G401.6 (cell line): ENCODE data around the gene TSPAN4.

Source experiments
- FAIRE-seq: peaks from 2 replicates; lab custom pipeline; 2012; peaks lifted over from hg19 to GRCh38; lab: Jason Lieb, UNC

TSPAN4 gene

GRCh38 chr11:889257-889656 lies 46.6 kb downstream of the TSPAN4 start:
- FAIRE-seq: no peak

DNA sequence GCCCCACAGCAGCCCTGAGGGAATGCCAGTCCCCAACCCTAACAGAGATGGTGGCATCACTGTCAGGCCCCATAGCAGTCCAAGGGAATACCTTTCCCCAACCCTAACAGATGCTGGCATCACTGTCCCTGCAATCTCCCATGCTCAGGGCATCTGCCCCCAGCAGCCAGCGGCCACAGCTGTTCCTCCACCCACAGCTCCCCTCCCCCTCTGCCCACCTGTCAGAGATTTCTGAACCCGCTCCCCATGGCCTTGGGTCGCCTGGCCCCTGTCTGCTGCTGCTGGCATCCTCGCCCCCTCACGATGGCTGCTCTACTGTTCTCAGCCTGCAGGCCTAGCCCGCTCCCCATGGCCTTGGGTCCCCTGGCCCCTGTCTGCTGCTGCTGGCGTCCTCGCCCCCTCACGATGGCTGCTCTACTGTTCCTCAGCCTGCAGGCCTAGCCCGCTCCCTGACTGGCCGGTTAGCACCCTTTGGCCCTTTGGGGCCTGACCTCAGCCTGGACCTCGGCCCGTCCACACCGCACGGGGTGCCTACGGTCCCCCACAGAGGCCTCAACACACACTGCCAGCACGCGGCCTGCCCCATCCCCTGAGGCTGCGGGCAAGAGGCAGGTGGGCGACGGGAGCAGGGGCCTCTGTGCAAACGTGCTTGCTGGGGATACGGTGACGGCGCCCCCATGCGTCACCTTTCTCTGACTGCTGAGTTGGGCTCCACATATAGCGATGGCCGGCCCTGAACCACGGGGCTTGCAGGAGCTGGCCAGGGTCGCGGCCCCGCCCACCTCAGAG lies 47.2 kb downstream of the TSPAN4 start:
- FAIRE-seq: no peak

- FAIRE-seq: no peak
Observed at GRCh38 chr11:890794-891540, 48.3 kb downstream of the TSPAN4 start.

DNA sequence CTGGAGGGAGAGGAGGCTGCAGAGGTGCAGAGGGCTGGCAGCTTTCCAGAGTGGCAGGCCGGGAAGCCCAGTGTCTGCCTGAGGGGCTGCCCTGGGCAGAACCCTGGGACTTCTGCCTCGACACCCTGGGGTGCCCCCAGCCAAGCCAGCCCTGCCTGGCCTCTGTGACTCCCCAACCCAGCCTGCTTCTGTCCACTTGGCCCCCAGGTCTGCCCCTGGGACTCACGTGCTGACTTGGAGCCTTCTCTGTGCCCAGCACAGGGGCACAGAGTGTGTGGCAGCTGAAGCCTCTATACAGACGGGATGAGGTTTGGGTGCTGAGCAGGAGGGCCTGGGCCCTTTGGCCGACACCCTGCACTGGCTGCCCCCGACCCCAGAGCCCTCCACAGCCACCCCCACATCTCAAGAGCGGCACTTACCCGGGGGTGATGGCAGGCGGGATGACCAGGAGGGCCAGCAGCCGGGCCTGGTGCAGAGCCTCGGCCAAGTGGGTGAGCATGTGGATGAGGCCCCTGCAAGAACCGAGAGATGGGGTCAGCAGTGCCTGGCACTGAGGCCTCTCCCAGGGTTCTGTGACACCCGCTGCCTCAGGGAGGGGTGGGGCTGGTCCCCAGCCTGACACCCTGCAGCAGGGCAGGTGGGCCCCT lies 50.5 kb downstream of the TSPAN4 start:
- FAIRE-seq: no peak

- FAIRE-seq: no peak
Observed at GRCh38 chr11:894575-895201, 52.0 kb downstream of the TSPAN4 start.

DNA sequence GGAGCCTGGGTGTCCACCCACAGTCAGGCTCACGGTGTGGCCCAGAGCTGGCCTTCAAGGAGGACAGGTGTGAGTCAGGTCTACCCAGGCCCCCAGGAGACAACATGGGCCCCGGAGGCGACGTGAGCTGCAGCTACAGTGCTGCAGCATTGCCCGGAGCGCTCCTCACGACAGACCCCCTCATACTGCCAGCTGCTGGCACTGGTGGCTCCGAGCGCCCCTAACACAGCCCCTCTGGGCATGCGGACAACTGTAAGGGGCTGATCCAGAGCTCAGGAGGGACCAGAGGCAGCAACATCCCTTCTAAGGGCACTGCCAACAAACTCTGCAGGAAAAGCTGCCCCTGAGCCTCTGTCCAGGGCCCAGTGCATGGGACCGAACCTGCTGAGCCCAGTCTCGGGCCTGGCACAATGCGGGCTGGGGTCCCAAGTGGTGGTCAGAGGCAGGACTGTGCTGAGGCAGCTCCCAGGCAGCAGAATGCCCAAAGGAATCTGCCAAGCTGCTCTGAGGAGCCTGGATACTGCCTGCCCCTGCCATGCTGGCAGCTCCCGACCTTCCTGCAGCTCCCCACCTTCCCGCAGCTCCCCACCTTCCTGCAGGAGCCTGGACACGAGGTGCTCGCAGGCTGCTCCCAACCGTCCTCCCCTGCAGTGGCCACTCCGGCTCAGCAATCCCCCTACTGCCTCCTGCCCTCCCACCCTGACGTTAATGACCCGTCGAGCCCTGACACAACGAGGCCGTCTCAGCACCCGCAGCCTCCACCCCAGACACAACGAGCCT lies 52.9 kb downstream of the TSPAN4 start:
- no peak for FAIRE-seq

DNA sequence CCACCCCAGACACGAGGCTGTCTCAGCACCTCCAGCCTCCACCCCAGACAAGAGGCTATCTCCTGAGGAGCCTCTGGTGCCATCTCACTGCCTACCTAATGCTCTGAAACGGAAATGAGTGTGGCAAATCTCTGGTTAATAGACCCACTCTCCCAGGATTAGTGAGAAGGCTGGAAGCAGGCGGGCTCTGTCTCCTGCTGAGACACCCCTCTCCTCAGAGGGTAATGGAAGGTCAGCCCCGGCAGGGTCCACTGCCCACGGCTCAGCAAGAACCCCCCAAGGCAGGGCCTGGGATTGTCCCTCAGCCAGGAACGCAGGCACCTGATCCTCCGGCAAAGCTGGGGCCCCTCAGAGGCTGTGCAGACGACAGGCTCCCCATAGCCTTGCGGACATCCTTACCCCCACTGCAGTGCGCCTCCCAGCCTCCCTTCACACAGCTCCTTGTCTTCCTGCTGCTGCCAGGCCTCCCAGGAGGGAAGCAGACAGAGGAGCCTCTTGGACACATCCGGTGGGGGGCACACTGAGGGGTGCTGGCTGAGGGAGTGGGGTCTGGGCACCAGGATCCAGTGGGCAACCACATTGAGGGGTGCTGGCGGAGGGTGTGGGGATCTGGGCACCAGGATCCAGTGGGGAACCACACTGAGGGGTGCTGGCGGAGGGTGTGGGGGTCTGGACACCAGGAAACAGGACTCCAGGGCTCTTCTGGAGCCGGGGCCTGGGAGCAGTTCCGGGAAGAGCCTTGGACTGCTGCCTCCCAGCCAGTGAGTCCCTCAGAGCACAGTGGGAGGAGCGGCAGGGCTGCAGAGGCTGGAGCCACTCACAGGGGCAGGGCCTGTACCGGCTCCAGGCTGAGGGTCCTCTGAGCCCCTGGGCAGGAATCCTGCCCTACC lies 54.8 kb downstream of the TSPAN4 start:
- FAIRE-seq: no peak

GRCh38 chr11:898143-898511 lies 55.5 kb downstream of the TSPAN4 start:
- FAIRE-seq: no peak

- FAIRE-seq: no peak
Observed at GRCh38 chr11:898540-899190, 56.0 kb downstream of the TSPAN4 start.

DNA sequence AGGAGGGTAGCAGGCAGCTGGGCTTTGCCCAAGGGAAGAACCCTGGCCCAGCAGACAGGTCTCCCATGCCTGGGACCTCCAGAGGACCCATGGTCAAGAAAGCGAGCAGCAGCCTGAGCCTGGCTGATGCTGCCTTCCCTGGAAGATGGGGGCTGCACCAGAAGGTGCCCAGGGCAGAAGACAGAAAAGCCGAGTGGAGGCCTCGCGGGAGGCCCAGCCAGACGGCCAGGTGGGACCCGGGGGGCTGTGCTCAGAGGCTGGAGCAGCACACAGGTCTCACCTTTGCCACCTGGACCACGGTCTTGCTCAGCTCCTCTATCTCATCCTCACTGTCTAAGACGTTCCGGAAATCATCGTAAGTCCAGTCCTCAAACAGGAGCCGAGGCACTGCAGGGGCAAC lies 57.1 kb downstream of the TSPAN4 start:
- FAIRE-seq: no peak

GRCh38 chr11:900545-900944 lies 57.9 kb downstream of the TSPAN4 start:
- no peak for FAIRE-seq

- FAIRE-seq: no peak
Observed at GRCh38 chr11:901452-902061, 58.9 kb downstream of the TSPAN4 start.

DNA sequence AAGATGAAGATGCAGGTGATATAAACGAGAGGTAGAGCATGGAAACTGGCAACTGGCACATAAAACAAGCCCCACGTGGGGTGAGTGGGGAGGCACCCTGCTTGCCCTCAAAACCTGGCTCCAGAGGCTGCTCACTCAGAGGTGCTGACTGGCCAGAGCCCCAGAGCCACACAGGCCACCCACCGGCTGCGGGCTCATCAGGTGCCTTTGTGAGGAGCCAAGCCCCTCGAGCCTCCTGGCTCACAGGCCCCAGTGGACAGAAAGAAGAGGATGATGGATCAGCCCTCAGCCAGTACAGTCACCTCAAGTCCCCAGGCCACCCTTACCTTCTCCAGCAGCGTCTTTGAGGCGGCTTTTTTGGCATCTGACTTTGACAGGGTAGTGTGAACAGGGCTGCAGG lies 61.7 kb downstream of the TSPAN4 start:
- no peak for FAIRE-seq

DNA sequence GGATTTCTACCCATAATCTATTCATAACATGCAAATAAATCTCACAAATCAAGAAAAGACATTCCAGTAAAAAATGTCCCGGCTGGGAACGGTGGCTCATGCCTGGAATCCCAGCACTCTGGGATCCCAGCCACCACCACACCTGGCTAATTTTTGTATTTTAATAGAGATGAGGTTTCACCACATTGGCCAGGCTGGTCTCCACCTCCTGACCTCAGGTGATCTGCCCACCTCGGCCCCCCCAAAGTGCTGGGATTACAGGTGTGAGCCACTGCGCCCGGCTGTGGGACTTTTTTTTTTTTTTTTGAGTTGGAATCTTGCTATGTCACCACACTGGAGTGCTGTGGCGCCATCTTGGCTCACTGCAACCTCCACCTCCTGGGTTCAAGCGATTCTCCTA lies 63.3 kb downstream of the TSPAN4 start:
- no peak for FAIRE-seq

- FAIRE-seq: no peak
Observed at GRCh38 chr11:907668-908067, 65.0 kb downstream of the TSPAN4 start.

DNA sequence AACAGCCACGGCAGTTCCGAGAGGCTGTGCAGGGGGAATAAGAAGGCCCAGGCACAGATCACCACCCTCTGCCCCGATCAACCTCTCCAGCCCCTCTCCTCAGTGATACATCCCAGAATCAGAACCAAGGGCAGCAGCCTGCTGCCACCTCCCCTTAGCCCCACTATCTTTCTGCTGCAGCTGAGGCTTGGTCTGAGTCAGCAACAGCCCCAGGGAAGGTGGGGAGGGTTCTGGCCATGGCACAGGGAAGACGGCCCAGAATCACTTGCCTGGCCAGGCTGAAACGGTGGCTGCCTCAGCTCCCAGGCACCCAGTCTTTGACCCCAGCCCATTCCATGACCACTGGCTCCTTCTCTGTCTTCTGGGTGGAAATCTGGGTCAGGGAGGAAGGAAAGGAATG lies 65.6 kb downstream of the TSPAN4 start:
- FAIRE-seq: no peak

DNA sequence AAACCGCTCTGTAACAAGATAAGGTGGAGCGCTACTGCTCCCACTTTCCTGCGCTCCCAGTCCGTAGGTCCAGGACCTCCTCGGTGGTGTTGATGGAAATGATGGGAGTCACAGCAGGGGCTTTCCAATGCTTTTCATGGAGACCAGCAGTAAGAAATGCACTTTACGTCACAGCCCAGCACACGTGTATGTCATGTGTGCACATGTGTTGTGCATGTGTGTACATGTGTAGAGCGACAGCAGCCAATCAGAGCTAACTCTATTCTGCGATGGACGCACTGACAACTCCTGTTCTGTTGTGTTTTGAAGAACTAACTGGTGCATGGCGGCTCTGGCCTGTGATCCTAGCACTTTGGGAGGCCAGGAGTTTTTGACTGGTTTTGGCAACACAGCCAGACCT lies 66.8 kb downstream of the TSPAN4 start:
- FAIRE-seq: no peak

DNA sequence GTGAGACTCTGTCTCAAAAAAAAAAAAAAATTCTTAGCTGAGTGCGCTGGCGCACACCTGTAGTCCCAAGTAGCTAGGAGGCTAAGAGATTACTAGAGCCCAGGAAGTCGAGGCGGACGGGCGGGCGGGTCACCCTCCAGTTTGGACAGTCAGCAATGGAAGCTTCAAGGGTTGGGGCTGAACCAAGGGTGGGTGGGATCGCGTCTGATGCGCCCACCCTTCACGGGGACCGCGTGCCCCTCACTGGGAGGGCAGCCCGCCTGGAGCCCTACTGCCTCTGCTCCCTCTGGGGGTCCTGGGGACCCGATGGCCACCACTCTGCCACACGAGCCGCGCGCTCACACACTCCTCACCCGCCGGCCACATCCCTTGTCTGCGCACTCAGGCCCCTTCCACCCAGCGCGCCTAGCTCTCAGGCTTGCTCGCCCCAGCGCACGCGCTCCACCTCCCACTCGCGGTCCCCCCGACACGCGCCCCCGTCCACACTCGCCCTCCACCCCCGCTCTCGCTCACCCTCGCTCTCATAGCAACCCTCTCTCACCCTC lies 67.5 kb downstream of the TSPAN4 start:
- no peak for FAIRE-seq

DNA sequence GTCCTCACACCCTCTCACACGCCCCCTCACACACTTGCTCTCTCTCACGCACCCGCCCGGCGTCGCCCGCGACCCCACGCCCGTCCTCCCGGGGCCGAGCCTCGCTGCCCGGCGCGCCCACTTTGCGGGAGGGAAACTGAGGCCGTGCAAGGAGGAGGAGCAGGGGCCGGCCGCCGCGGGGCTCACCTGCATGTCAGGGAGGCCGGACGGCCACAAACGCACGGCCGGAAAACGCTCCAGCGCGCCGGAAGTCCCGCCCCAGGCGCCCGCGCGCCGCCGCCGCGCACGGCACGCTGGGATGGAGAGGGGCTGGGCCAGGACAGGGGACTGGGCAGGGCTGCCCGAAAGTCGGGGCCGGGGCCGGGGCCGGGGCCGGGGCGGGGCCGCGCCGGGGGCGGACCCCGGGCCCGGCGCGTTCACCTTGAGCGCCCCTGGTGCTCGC lies 68.0 kb downstream of the TSPAN4 start, which contains the start of gene CHID1:
Gene CHID1 (minus strand): TSS at position 222 of the 442 bp plus-strand sequence. CDS start 5,994 bp downstream, outside the sequence.
- FAIRE-seq: no peak
